Testis (tissue), 2 donors: ENCODE results near the gene CTRB1.

ENCODE experiments used
- POLR2A ChIP-seq: fragments of 450-650 bp; IDR thresholded peaks from one replicate; pipeline ENCODE4 v1.6.1; 2017; ENCODE audit warnings: antibody characterized with exemption, mild to moderate bottlenecking, moderate library complexity
- TF ChIP-seq, protein P1 (sequence below), 3 experiments: fragments of 450-650 bp in 2 of 3; fragments of 200-600 bp in 1 of 3; sonication (generic) in 1 of 3; IDR thresholded peaks; one replicate each; pipeline ENCODE4 v1.5.1; 2016 to 2019; ENCODE audit warnings: antibody characterized with exemption in 3 of 3, mild to moderate bottlenecking in 2 of 3, moderate library complexity in 1 of 3

DNA sequence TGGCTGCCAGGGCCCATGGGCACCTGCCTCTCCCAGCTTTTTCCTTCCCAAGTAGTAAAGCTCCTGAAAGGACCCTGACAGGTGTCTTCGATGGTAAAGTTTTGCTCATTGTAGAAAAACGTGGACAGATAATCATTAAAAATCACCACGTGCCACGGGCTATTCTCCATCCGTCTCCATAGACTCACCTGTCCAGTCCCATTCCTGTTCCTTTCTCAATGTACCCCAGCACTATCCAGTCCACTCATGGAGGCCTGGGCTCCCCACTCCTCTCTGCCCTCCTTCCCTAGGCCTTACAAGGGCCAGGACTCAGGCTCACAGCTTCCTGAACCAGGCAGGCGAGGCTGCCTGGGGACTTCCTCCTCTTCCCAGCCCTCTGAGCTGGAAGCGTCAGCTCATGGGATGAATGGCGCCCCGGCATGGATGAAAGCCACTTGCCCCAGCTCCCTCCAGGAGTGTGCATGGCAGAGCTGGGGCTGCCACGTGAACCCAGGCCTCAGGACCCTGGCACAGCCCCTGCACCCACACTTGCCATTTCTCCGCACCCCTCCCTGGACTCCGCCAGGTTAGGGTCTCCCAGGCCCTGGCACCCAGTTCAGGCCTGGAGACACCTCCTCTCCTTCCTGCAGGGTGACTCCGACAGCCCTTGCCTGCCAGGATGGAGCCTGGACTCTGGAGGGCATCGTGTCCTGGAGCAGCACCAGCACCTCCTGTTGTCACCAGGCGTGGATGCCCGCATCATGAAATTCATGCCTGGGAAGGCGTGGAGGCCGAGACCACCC, 8.8 kb downstream of the CTRB1 start:
- no peak for TF ChIP-seq POLR2A
- TF ChIP-seq, protein P1, sequence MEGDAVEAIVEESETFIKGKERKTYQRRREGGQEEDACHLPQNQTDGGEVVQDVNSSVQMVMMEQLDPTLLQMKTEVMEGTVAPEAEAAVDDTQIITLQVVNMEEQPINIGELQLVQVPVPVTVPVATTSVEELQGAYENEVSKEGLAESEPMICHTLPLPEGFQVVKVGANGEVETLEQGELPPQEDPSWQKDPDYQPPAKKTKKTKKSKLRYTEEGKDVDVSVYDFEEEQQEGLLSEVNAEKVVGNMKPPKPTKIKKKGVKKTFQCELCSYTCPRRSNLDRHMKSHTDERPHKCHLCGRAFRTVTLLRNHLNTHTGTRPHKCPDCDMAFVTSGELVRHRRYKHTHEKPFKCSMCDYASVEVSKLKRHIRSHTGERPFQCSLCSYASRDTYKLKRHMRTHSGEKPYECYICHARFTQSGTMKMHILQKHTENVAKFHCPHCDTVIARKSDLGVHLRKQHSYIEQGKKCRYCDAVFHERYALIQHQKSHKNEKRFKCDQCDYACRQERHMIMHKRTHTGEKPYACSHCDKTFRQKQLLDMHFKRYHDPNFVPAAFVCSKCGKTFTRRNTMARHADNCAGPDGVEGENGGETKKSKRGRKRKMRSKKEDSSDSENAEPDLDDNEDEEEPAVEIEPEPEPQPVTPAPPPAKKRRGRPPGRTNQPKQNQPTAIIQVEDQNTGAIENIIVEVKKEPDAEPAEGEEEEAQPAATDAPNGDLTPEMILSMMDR (IDR thresholded peaks at IDR 0.05): no peak
